Heart left ventricle (tissue), 13 donors: Measurements from ENCODE around the gene MCU.

Experiments
- POLR2A ChIP-seq, 2 donors: fragments of 450-650 bp; IDR thresholded peaks; one replicate each; pipeline ENCODE4 v1.6.1; 2017; ENCODE audit warnings: antibody characterized with exemption in 2 of 2, mild to moderate bottlenecking in 2 of 2, moderate library complexity in 2 of 2
- TF ChIP-seq, protein P1 (sequence below), 12 donors: fragments of 200-600 bp; sonication (generic) in 4 of 12; IDR thresholded peaks; one replicate each; pipeline versions ENCODE4 v1.5.0 to v1.8.0; 2018 to 2022; ENCODE audit warnings: antibody characterized with exemption in 12 of 12, mild to moderate bottlenecking in 5 of 12
- donor health status: ischemic (EF 13 %, LVEDD 7.1; RV severe dilation, severe dysfunction).
- donor health status: DM: no; HTN: yes; CAD: no.
- donor health status: DM: no; HTN: no; CAD: no.
- donor health status: ischemic (EF 25% LVEDD 6.9; RV normal size, moderate dysfunction).
- donor health status: ischemic (EF 25% LVEDD 5.7; RV mildly dilated, moderate dysfunction).
- donor health status: ischemic (EF 35%, LVEDD 5.7; RV mildly dilated, moderate dysfunction).
- donor health status: nonischemic (EF 11% LVEDD 7.7; RV severe dilation, severe dysfunction).
- donor health status: DM: yes; HTN: yes; CAD: no.
- donor health status: PGD.
- donor health status: ischemic (EF 29% LVEDD 5.4; RV normal size, mild dysfunction).
- donor health status: nonischemic (EF 23%, LVEDD 6.1; RV moderate dilation, normal function).

DNA sequence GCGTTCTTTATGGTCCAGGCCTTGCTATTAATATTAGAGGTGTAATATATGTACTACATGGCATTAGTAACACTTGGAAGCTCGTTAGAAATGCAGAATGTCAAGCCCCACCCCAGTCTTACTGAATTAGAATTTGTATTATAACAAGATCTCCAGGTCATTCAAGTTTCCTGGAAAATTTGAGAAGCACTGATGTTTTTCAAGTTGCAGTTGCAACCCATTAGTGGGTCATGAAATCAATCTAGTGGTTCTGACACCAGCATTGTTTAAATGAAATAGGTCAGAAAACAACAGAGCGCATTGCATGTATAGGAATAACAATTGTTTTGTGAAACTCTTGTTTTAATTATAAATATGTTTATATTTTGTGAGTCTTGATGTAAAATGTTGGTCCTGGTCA, 37.2 kb upstream of the MCU start:
- TF ChIP-seq, protein P1, sequence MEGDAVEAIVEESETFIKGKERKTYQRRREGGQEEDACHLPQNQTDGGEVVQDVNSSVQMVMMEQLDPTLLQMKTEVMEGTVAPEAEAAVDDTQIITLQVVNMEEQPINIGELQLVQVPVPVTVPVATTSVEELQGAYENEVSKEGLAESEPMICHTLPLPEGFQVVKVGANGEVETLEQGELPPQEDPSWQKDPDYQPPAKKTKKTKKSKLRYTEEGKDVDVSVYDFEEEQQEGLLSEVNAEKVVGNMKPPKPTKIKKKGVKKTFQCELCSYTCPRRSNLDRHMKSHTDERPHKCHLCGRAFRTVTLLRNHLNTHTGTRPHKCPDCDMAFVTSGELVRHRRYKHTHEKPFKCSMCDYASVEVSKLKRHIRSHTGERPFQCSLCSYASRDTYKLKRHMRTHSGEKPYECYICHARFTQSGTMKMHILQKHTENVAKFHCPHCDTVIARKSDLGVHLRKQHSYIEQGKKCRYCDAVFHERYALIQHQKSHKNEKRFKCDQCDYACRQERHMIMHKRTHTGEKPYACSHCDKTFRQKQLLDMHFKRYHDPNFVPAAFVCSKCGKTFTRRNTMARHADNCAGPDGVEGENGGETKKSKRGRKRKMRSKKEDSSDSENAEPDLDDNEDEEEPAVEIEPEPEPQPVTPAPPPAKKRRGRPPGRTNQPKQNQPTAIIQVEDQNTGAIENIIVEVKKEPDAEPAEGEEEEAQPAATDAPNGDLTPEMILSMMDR (IDR thresholded peaks at IDR 0.05) = no peak
- no peak for TF ChIP-seq POLR2A (IDR thresholded peaks at IDR 0.05)
